Stimulated activated naive CD4-positive, alpha-beta T cell treated with Interleukin-2 at 50 U/mL for 16 hours (primary cell): ENCODE measurements around the gene FAM222A.

Experiments used
- DNase-seq: peaks from one replicate; lab custom pipeline; 2025; lab: John Stamatoyannopoulos, UW

The FAM222A gene

DNA sequence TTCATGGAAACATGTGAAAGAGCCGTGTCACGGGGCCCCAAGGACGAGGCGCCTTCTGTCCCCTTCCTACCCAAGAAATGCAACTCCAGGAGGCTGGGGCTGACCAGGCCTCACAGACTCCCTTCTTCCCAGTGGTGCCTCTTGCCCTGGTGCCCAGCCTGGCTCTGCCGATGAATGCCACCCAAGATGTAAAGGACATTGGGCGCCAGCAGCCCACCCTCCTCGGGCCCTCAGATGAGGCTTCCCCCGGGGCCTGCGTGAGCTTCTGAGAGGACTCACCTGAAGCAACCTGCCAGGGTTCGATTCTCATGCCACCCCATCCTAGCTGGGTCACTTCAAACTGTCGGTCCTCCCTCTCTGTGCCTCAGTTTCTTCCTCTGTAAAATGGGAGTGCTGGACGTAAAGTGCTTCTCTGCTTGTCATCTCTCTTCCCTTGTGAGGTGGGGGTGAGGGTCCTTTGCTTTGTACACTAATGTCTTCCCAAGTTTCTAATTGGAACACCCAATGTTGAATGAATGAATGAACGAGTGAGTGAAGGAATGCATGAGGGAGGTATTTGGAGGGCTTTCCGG, 10.8 kb downstream of the FAM222A start:
- no peak for DNase-seq

GRCh38 chr12:109725321-109726105, 11.9 kb downstream of the FAM222A start:
- no peak for DNase-seq

- DNase-seq = no peak
Observed at GRCh38 chr12:109726106-109726497, 12.5 kb downstream of the FAM222A start.

- DNase-seq = no peak
Observed at GRCh38 chr12:109726511-109727038, 12.9 kb downstream of the FAM222A start.

- no peak for DNase-seq
Observed at GRCh38 chr12:109727039-109727723, 13.6 kb downstream of the FAM222A start.

DNA sequence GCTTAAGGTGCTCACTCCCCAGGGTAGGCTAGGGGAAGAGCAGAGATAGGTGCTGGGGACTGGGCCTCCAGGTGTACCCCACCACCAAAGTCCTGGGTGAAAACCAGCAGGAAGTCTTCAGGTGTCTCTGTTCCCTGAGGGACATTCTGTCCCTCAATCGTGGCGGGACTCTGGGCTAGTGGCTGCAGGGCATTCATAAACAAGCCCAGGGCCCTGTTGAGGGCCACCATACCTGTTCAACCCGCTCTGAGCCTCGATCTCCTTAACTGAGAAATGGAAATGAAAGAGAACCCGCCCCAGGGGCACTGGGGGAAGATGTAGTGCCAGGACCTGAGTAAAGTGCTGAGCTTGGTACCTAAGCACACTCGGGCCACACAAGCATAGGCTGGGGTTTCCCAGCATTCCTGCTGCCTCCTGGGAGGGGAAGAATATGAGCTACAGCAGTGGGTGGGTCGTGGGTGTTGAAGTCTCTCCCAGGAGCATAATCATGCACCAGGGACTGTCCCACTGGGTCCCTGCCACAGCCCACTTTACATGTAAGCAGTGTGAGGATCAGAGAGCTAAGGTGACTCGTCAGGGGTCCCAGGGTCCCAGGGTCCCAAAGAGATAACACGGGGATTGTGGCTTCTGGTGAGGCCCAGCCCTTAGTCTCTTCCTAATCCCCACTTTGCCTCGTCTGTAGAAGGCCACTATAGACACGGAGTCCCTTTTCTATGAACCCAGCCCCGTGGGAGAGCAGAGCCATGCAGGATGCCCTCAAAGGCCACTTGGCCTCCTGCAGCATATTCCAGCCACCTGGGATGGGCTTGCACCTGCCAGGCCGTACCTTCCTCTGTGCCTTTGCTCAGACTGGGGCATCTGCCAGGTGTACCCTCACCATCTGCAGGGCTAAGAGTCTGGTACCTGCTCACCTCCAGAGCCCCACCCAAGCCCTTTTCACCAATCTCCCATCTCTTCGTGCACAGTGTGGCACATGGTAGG, 14.4 kb downstream of the FAM222A start:
- no peak for DNase-seq

DNA sequence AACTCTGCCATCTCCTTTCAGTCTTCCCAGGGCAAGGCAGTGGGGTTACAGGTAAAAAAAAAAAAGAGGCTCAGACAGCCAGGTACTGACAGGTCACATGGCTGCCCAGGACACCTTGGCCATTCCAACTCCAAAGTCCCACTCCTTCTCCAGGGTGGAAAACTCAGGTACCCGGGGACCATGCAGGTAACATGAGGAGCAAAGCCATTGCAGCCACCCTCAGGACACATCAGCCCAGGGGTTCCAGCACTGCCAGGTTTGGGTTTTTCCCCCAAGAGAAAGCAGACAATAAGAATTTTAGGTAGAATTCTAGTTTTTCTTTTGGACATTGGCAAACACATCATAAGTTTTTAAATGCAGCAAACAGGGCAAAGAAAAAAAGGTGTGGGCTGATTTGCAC, 15.3 kb downstream of the FAM222A start:
- DNase-seq = no peak

DNA sequence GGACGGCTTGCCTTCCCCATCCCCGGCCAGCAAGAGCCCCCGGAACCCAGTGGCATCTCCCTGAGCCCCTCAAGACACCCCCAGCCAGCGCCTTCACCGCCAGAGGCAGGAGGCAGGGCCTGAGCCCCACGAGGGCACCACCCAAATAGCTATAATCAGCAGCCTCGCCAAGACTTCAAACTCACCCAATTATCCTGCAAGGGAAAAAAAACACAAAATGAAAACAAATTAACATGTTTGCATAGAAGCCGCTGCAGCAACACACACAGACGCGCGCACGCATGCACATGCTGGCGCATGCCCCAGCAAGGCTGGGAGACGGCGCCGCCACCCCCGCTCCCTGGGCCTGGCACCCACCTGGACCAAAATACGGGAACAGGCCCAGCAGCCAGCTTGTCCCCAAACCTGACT, 15.8 kb downstream of the FAM222A start:
- DNase-seq = no peak

DNA sequence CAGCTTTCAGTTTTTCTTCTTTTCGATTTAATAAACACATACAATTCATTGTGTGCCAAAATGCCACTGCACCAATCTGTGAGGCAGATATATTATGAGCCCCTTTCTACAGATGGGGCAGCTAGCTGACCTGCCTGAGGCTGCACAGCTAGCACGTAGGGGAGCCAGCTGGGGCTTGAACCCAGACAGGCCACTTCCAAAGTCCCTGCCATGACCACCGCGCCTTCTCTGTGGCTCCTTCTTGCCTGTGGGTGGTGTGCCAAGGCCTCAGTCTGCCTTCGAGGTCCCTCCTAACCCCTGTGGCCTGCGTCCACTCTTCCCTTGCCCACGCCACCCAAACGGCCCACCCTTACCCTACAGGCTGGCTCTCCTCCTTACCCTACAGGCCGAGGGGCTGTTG, 16.2 kb downstream of the FAM222A start:
- DNase-seq = no peak

DNA sequence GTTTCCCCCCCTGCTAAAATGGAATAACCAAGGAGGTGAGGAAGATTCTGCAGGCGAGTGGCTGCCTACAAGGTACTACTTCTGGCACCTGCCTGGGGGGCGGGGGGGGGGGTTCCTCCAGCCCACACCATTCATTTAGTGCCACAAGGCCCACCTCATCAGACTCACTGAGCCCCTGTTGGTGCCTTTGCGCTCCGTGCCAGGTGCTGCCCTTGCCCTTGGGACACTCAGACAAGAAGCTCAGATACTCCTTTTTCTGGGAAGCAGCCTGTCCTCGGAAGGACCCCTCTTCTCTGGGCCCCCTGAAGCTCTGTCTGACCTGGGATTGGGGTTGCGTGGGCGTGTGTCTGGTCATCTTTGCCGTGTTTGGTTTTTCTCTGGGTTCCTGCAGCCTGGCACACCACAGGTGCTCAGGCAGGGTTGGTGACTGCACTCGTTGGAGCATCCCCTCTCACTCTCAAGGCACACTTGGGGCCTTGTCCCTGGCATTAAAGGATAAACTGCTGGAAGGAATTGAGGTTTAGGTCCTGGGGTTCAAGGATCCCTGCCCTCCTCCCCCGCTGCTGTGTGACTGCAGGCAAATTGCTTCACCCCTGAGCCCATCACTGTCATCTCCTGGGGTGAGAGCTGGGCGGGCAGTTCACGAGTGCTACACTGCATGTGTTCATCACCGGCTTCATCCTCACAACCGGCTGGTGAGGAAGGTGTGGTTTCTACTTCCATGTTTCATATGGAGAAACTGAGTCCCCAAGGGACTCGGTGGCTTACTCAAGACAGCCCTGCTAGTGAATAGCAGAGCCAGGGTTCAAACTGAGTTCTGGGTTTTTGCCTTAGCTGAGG, 16.9 kb downstream of the FAM222A start:
- no peak for DNase-seq

DNA sequence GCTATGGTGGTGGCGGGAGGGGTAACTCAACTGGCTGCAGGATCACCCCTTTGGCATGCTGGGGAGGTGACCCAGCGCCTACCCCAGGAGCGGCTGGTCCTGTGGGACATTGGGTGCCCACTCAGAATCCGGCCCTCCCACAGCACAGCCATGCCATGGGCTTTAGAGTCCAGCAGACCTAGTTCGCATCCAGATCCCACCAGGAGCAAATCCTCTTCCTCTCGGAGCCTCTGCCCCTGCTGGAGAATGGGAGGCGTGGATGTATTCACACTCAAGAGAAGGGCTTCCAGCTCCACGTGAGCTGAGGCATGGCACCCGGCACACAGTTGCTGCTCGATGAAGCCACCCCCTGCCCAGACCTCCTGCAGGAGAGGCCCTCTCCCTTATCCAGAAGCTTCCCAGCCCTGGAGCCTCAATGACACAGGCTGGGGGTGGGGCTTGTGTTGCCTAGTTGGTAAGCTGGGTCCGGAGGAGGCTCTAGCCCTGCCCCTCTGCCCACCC, 17.7 kb downstream of the FAM222A start:
- no peak for DNase-seq

DNA sequence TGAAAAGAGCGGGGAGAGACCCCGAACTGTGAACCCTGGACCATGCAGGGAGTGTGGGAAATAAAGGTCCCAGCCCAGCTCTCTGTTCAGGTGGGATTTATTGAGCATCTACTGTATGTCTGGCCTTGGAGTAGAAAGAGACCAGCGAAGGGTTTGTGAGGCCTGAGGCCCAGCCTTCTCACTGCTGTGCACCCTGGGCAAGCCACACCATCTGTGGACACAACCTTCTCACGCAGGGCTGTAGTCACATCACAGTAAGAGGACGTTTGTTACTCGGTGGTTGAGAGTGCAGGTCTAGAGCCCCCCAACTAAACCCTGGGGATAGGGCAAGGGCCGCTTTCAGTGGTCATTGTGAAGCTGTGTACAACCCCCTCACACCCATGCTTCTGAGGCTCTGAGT, 18.2 kb downstream of the FAM222A start:
- DNase-seq = no peak

DNA sequence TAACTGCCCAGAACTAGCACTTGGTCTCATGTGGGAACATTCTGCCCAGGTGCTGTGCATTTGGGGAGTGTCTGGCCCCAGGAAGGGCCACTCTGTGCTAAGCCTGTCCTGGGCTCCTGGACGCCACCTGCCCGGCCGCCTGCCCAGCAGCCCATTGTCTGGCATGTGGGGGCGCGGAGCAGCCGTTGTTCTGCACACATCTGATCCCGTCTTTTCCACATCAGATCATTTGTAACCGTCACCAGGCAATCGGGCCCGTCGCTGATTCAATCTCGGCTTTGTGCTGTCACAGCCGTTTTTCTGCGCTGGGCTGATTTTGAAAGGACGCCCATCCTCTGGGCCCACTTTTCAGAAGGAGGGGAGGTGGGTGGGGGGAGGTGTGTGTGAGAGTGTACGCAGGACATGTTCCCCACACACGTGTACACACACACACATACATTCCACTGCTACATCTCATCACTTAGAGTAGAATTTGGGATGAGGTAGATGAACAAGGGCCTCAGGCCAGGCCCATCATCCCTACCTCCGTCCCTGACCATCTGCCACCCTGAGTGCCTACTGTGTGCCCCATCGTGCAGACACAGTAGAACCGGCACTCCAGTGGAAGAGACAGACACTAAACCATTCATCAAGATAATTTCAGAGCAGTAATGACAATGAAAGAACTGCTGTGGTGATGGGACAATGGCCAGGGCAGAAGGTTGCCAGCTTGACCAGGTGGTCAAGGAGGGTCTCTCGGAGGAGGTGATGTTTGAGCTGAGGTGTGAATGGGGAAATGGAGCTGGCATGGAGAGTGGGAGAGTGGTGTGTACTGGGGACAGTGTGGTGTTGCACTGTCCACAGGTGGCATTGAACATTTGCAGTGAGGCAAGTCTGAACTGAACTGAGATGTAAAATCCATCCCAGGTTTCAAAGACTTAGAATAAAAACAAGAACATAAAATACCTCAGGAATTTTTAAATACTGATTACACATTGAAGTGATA, 19.0 kb downstream of the FAM222A start:
- no peak for DNase-seq

GRCh38 chr12:109734219-109735000, 20.8 kb downstream of the FAM222A start:
- no peak for DNase-seq

DNA sequence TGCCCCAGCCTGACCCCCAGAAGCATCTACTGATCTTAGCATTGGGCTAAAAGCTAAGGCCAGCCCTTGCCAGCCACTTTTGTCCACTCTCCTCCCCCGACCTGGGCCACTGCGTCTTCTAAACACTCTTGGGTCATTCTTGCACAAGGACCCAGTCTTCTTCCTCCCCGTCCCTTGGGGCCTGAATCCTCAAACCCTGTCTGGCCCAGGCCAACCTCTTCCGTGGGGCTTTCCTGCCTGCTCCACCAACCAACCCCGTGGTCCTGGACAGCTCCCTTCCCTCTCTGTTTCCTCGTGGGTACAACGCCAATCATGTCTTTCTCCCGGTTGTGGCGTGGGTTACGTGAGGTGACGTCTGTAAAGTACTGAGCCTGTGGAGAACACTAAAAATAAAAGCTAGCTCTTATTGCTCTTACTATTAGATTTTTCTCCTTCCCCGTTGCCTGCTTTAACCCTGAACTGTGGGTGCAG, 21.5 kb downstream of the FAM222A start:
- DNase-seq = no peak

DNA sequence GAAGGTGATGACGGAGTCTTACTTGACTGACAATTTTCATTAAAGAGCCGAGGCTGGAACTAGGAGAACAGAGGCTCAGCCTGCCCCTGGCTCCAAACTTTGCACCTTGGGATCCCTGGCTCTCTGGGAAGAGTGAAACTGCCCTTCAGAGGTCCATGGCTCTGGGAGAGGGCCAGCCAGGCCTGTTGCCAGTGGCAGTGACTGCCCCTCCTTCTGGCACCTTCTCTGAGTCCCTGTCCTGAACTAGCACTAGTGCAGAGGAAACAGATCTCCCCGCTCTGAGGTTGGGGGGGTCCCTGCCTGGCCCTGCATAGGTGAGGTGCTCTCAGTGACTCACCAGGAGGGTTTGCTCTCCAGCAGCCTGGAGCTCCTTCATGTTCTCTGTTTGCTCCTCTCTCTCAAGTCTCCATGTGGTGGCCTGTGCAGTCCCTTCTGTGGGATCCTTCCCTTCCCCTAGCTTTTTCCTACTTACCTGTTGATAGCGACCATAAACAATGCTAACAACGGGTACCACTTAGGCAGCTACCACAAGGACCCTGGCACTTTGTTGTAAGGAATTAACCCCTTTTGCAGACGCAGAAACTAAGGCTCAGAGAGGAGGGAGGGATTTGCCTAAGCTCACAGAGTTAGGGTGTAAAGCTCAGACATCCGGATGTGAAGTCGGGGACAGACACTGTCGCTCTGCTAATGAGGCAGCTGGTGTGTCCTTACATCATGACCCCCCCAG, 22.4 kb downstream of the FAM222A start:
- DNase-seq = no peak

DNA sequence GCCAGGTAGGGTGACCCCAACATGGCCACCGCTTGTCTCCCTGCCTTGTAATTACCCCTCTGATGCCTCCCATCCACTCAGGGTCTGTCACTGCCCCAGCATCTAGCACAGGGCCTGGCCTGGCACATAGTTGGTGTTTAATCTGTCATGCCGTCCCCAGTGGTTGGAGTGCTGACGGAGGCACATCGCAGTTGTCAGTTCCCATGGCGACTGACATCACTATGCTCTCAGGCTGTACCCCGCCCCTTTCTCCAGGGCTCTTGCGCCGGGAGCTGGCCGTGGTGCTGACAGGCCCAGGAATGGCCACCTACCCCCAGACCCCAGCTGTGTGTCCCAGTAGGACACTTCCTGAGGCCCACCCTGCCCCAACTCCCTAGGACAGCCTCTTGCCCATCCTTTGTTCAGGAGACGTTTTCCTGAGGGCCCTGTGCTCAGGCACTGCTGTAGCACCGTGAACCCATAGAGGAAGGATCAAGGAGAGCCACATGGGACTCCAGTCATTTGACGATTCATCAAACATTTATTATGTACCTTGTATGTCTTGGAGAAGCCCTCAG, 23.0 kb downstream of the FAM222A start:
- no peak for DNase-seq

- no peak for DNase-seq
Observed at GRCh38 chr12:109737126-109737525, 23.5 kb downstream of the FAM222A start.
